Ishikawa (cell line): ENCODE results near the gene UTS2B.

ENCODE experiments used
- CEBPB ChIP-seq: IDR thresholded peaks from 2 replicates; pipeline ENCODE4 v1.6.1; 2012
- CREB1 ChIP-seq: IDR thresholded peaks from 2 replicates; pipeline ENCODE4 v1.6.1; 2012; ENCODE audit warnings: low read depth
- EGR1 ChIP-seq: IDR thresholded peaks from 2 replicates; pipeline ENCODE4 v1.6.1; 2012
- EP300 ChIP-seq: IDR thresholded peaks from 2 replicates; pipeline ENCODE4 v1.6.1; 2012; ENCODE audit warnings: borderline replicate concordance
- FOXM1 ChIP-seq: IDR thresholded peaks from 2 replicates; pipeline ENCODE4 v1.6.1; 2012; ENCODE audit warnings: low read depth, borderline replicate concordance
- MAX ChIP-seq: IDR thresholded peaks from 2 replicates; pipeline ENCODE4 v1.6.1; 2012
- NFIC ChIP-seq: IDR thresholded peaks from 2 replicates; pipeline ENCODE4 v1.6.1; 2012
- RAD21 ChIP-seq: IDR thresholded peaks from 2 replicates; pipeline ENCODE4 v1.6.1; 2012; ENCODE audit warnings: low read depth
- TAF1 ChIP-seq: IDR thresholded peaks from 2 replicates; pipeline ENCODE4 v1.6.1; 2012; ENCODE audit warnings: low read depth, mild to moderate bottlenecking
- TCF12 ChIP-seq: IDR thresholded peaks from 2 replicates; pipeline ENCODE4 v1.6.1; 2012; ENCODE audit warnings: low read depth
- TEAD4 ChIP-seq: IDR thresholded peaks from 2 replicates; pipeline ENCODE4 v1.6.1; 2012
- USF1 ChIP-seq: IDR thresholded peaks from 2 replicates; pipeline ENCODE4 v1.6.1; 2012
- YY1 ChIP-seq: IDR thresholded peaks from 2 replicates; pipeline ENCODE4 v1.6.1; 2012; ENCODE audit warnings: low read depth
- ZBTB7A ChIP-seq: IDR thresholded peaks from 2 replicates; pipeline ENCODE4 v1.6.1; 2012; ENCODE audit warnings: low read depth
- TF ChIP-seq, protein P1 (sequence below): IDR thresholded peaks from 2 replicates; pipeline ENCODE4 v1.6.1; 2012; ENCODE audit warnings: low read depth, mild to moderate bottlenecking

UTS2B gene

GRCh38 chr3:191269289-191270085 is 60.8 kb downstream of the UTS2B start:
- TF ChIP-seq TEAD4 (no peak), USF1 (no peak), NFIC (no peak), FOXM1 (no peak), TAF1 (no peak), CEBPB (no peak), EP300 (no peak), RAD21 (no peak), YY1 (no peak), EGR1 (no peak), TCF12 (no peak), CREB1 (no peak), MAX (no peak), ZBTB7A (no peak)
- TF ChIP-seq, protein P1, sequence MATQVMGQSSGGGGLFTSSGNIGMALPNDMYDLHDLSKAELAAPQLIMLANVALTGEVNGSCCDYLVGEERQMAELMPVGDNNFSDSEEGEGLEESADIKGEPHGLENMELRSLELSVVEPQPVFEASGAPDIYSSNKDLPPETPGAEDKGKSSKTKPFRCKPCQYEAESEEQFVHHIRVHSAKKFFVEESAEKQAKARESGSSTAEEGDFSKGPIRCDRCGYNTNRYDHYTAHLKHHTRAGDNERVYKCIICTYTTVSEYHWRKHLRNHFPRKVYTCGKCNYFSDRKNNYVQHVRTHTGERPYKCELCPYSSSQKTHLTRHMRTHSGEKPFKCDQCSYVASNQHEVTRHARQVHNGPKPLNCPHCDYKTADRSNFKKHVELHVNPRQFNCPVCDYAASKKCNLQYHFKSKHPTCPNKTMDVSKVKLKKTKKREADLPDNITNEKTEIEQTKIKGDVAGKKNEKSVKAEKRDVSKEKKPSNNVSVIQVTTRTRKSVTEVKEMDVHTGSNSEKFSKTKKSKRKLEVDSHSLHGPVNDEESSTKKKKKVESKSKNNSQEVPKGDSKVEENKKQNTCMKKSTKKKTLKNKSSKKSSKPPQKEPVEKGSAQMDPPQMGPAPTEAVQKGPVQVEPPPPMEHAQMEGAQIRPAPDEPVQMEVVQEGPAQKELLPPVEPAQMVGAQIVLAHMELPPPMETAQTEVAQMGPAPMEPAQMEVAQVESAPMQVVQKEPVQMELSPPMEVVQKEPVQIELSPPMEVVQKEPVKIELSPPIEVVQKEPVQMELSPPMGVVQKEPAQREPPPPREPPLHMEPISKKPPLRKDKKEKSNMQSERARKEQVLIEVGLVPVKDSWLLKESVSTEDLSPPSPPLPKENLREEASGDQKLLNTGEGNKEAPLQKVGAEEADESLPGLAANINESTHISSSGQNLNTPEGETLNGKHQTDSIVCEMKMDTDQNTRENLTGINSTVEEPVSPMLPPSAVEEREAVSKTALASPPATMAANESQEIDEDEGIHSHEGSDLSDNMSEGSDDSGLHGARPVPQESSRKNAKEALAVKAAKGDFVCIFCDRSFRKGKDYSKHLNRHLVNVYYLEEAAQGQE, result no peak

DNA sequence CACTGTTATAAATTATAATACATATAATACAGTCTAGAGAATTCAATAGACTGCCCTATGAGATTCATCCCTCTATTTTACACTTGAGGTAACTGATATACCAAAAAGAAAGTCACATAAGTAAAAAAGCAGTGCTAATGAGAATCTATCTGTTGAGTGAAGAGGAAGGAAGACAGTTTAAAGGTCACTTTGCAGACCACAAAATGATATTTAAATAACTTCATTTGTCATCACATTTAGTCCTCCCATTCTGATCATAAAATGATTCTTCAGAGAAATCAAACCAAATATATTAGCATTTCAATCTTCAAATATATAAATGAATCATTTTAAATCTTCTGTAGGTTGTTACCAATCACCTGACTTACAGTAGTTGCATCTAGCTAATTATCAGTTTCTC is 61.6 kb downstream of the UTS2B start:
- TF ChIP-seq YY1, result no peak
- TF ChIP-seq NFIC, result no peak
- no peak for TF ChIP-seq USF1
- TF ChIP-seq ZBTB7A, result no peak
- no peak for TF ChIP-seq RAD21
- TF ChIP-seq CREB1, result no peak
- TF ChIP-seq TCF12, result no peak
- no peak for TF ChIP-seq FOXM1
- TF ChIP-seq EGR1, result no peak
- TF ChIP-seq TAF1, result no peak
- no peak for TF ChIP-seq MAX
- TF ChIP-seq TEAD4, result no peak

- TF ChIP-seq NFIC (no peak), CREB1 (no peak), YY1 (no peak), EGR1 (no peak), TEAD4 (no peak), TCF12 (no peak), RAD21 (no peak), FOXM1 (no peak), ZBTB7A (no peak), CEBPB (no peak), USF1 (no peak), MAX (no peak), TAF1 (no peak), EP300 (no peak)
- TF ChIP-seq, protein P1, result no peak
Measured at GRCh38 chr3:191263850-191264249, 66.5 kb downstream of the UTS2B start.

DNA sequence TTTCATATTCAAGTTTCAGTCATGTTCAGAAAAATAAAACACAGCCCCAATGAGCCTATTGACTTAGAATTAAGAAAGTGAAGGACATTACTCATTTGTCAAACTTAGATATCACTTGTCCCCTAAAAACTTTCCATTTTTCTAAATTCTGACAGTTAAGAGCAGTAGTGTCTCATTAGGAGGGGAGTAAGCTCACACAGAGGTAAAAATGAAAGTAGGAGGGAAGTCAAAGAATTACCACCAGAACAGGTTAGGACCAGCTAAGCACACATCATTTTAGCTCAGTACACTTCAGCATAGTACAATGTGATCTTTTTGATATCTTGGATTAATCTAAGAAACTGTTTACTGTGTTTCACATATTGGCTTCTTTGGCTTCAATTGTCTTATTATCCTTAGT is 67.0 kb downstream of the UTS2B start:
- TF ChIP-seq TAF1, result no peak
- TF ChIP-seq TEAD4, result no peak
- no peak for TF ChIP-seq NFIC
- no peak for TF ChIP-seq USF1
- TF ChIP-seq CEBPB, result no peak
- TF ChIP-seq CREB1, result no peak
- no peak for TF ChIP-seq YY1
- TF ChIP-seq, protein P1, result no peak
- TF ChIP-seq FOXM1, result no peak
- TF ChIP-seq EP300, result no peak
- TF ChIP-seq ZBTB7A, result no peak
- no peak for TF ChIP-seq EGR1
- TF ChIP-seq MAX, result no peak
- TF ChIP-seq RAD21, result no peak
- TF ChIP-seq TCF12, result no peak
